ENCODE results near the gene ATXN2.

The ATXN2 gene

DNA sequence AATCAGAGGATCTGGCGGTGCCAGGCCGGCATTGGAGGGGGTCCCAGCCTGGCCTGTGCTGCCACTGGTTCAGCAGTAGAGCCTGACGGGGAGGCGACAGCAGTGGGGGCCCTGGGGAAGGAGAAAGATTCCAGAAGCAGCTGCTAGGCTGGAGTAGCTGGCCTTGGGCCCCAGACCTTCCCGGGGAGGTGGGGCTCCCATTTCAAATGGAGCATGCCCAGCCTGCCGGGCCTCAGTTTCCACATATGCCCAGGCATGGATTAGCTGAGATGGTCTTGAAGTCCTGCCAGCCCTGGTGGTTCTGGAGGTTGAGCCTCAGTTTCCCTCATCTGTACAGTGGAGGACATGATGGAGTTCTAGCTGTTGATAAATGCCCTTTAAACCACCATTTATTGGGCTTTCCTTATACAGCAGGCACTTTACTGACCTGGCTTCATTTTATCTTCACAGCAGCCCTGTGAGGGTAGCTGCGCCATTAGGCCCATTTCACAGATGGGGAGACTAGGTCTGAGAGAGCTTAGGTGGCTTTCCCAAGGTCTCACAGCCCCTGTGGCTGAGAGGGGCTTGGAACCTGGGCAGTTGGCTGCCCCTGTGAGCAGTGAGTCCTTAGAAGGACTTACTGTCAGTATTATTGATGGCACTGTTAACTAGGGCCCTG is 171.6 kb downstream of the ATXN2 start:
- DNase-seq (ENCODE audit: low read depth, low spot score): no peak
- no peak overlapping the region for H3K27ac ChIP-seq

- H3K27ac ChIP-seq: no peak overlapping the region
- no peak for DNase-seq (ENCODE audit: low read depth, low spot score)
Observed at GRCh38 chr12:111426344-111427185, 172.6 kb downstream of the ATXN2 start.

DNA sequence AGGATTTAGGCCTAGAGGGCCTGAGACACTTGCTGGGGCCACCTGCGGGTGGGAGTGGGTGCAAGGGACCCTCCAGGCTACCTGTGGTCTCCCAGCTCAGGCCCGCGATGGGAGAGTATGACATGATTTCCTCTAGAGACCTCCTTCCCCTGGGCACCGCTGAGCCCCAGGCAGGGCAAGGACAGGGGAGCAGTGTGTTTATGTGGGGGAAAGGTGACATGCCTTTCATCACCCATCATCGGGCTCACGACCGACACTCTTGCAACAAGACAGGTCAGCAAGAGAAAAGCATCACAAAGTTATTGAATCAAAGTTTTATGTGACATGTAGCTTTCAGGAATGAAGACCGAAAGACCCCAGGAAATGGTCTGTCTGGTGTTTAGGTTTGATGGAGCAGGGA is 173.5 kb downstream of the ATXN2 start:
- no peak for DNase-seq (ENCODE audit: low read depth, low spot score)
- no peak overlapping the region for H3K27ac ChIP-seq

DNA sequence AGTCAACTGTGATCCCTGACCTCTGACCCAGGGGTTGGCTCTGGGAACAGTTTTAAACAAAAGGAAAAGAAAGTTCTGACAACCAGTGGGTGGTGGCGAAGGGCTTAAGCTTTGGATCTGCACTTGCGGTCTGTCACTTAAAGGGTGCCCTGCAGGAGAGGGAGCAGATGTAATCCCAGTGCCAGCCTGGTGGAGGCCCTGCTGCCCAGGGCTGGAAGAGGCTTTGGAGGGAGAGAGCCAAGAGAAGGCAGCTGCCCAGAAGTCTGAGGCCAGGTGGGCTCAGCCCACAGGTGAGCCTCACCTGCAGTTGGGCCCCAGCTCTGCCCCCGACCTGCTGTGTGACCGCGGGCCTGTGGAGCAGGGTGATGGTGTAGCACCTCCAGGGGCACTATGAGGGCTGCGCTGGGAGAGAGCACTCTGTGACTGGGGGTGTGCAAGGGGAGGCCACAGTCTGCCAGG is 174.3 kb downstream of the ATXN2 start:
- no peak overlapping the region for H3K27ac ChIP-seq
- DNase-seq (ENCODE audit: low read depth, low spot score): no peak

GRCh38 chr12:111424189-111424792 is 174.8 kb downstream of the ATXN2 start:
- no peak overlapping the region for H3K27ac ChIP-seq
- DNase-seq (ENCODE audit: low read depth, low spot score): no peak

GRCh38 chr12:111420494-111420893 is 178.6 kb downstream of the ATXN2 start:
- no peak overlapping the region for H3K27ac ChIP-seq
- no peak for DNase-seq (ENCODE audit: low read depth, low spot score)

DNA sequence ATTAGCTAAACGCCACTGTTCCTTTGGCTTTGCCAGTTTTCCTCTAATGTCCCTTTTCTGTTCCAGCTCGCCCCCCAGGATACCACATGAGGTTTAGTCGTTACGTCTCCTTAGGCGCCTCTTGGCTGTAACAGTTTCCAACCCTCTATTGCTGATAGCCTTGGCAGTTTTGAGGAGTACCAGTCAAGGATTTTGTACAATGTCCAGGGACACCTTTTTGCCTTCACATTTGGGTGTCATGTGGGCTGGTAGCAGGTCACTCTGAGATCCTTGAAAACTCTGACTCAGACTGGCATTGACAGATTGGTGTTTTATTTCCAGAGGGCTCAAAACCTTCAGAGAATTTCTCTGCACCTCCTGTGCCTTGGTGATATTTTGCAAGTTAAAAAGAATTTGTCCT is 179.3 kb downstream of the ATXN2 start:
- no peak for DNase-seq (ENCODE audit: low read depth, low spot score)
- no peak overlapping the region for H3K27ac ChIP-seq

DNA sequence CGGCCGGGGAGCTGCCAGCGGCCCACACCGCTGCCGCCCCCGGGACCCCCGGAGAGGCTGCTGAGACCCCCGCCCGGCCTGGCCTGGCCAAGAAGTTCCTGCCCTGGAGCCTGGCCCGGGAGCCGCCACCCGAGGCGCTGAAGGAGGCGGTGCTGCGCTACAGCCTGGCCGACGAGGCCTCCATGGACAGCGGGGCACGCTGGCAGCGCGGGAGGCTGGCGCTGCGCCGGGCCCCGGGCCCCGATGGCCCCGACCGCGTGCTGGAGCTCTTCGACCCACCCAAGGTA is 180.6 kb downstream of the ATXN2 start:
- DNase-seq (ENCODE audit: low read depth, low spot score): no peak
- H3K27ac ChIP-seq: no peak overlapping the region

- H3K27ac ChIP-seq: no peak overlapping the region
- DNase-seq (ENCODE audit: low read depth, low spot score): no peak
Observed at GRCh38 chr12:111417784-111418593, 181.1 kb downstream of the ATXN2 start.

DNA sequence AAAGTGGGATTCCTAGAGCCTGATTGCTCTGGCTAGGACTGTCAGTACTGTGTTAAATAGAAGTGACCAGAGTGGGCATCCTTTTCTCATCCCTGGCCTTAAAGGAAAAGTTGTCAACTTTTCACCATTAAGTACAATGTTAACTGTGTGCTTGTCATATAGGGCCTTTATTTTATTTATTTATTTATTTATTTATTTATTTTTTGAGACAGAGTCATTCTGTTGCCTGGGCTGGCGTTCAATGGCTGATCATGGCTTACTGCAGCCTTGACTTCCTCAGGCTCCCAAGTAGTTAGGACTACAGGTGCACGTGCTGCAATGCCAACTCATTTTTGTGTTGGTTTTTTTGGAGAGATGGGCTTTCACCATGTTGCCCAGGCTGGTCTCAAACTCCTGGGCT is 181.8 kb downstream of the ATXN2 start:
- DNase-seq (ENCODE audit: low read depth, low spot score): no peak
- H3K27ac ChIP-seq: no peak overlapping the region

DNA sequence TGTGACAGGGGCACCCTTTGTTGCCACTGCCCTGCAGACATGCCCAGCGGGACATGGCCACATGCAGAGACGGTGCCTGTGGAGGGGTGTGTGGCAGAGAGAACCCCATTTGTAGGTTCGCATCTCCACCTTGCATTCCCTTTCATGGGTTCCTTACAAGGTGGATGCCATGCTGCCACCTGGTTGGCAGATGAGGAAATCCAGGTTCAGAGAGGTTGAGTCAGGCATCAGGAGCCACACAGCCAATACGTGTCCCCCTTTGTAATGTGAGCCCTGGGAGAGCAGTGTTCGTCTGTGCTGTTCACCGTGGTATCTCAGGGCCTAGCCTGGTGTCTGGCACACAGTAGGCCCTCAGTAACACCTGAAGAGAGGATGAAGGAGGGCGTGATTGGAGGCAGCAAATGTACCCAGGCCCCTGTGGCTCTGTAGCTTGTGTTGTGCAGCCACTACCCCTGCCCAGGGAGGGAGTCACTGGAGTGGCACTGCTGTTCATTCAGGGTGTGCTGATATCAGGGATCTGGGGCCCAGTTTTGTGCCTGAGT is 184.3 kb downstream of the ATXN2 start:
- no peak for DNase-seq (ENCODE audit: low read depth, low spot score)
- H3K27ac ChIP-seq: no peak overlapping the region

GRCh38 chr12:111413442-111414086 is 185.6 kb downstream of the ATXN2 start:
- no peak overlapping the region for H3K27ac ChIP-seq
- no peak for DNase-seq (ENCODE audit: low read depth, low spot score)

DNA sequence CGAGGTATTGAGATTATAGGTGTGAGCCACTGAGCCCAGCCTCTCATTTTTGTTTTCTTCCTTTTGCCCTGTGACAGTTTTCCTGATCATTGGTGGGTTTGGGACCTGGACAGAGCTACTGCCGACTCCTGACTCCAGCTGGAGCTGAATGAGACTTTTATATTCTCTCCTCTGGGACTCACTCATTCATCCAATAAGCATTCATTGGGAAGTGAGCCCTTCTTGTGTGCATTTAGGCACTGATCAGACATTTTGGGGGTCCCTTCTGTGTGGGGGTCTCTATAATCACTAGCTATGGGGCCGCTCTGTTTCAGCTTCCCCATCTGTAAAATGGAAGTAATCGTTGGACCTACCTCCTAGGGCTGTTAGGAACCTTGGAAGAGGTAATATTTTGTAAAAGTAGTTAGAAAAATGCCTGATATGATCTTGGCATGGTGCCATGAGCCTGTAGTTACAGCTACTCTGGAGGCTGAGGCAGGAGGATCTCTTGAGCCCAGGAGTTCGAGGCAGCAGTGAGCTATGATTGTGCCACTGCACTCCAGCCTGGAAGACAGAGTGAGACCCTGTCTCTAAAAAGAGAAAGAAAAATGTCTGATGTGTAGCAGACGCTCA is 186.2 kb downstream of the ATXN2 start:
- H3K27ac ChIP-seq: no peak overlapping the region
- DNase-seq (ENCODE audit: low read depth, low spot score): no peak

DNA sequence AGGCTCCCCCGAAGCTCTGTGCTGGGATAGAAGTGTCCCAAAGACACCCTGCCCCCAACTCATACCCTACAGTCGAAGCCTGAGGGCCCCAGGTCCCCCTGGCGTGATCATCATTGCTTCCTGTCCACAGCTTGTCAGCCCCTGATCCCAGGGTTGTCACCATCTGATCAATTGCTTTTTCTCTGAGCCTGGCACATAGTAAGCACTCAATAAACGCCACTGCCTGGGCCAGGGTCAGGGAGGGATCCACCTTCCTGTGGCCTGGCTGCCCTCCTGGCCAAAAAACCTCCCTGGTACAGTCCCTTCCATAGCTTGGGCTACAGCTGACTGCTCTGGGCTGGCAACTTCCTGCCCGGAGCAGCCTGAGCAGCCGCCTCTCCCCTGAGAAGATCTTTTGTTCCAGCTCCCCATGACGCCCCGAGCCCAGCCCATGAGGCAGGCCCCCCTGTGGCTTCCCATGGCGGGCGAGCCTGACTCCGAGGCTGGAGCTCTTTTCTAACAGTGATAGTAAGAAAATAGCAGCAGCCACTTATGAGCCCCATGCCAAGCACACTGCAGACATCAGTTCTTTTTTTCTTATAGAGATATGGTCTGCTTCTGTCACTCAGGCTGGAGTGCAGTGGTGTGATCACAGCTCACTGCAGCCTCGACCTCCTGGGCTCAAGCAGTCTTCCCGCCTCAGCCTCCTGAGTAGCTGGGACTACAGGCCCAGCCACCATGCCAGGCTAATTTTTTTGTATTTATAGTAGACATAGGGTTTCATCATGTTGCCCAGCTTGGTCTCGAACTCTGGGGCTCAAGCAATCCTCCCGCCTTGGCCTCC is 186.9 kb downstream of the ATXN2 start:
- no peak overlapping the region for H3K27ac ChIP-seq
- DNase-seq (ENCODE audit: low read depth, low spot score): no peak

- no peak for DNase-seq (ENCODE audit: low read depth, low spot score)
- H3K27ac ChIP-seq: no peak overlapping the region
Observed at GRCh38 chr12:111411185-111411764, 187.8 kb downstream of the ATXN2 start.

GRCh38 chr12:111410431-111411184 is 188.5 kb downstream of the ATXN2 start:
- no peak overlapping the region for H3K27ac ChIP-seq
- DNase-seq (ENCODE audit: low read depth, low spot score): no peak

GRCh38 chr12:111409780-111410430 is 189.2 kb downstream of the ATXN2 start:
- DNase-seq (ENCODE audit: low read depth, low spot score): no peak
- H3K27ac ChIP-seq: no peak overlapping the region

All from epithelial cell of prostate (primary cell).